Choroid plexus epithelial cell (primary cell): ENCODE measurements around the gene ATP6V0C.
A peak's percentile ranks its signal among the peaks of the same experiment; 100 is the strongest.

Experiments used
- DNase-seq: peaks from one replicate; pipeline ENCODE4 v3.0.0-alpha.2; 2010; ENCODE audit warnings: low read depth
- H3K4me3 ChIP-seq: 2 replicates; pipeline ENCODE4 v1.5.1; 2011; ENCODE audit warnings: low read depth, mild to moderate bottlenecking, control low read depth, low read length, moderate library complexity
- CTCF ChIP-seq: conservative IDR thresholded peaks from 2 replicates; pipeline ENCODE4 v1.5.1; 2011; ENCODE audit warnings: low read depth, mild to moderate bottlenecking, control low read depth, inconsistent platforms, low read length, moderate library complexity

Gene ATP6V0C

DNA sequence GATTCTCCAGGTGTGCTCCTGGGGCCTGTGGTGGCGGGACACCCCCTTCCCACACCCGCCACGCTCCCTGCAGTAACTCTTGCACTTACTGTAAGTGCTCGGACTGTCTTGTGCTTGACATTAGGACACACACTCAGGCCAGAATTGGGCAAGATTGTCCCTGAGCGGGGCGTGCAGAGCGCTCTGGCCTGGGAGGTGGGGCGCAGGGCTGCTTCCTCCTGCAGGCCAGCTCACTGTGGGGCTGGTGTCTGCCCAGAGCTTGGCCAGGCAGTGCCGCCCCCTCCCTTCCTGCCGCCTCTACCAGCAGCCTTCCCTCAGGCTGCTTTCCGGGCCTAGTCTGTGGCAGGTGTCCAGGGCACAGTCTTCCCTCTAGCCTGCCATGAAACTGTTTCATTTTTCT, 6.1 kb upstream of the ATP6V0C start:
- no peak for TF ChIP-seq CTCF
- H3K4me3 ChIP-seq: no peak overlapping the region
- no peak for DNase-seq

GRCh38 chr16:2508722-2509400, 4.9 kb upstream of the ATP6V0C start:
- no peak overlapping the region for H3K4me3 ChIP-seq
- no peak for DNase-seq
- no peak for TF ChIP-seq CTCF

- TF ChIP-seq CTCF: no peak
- peak; percentile 70 for DNase-seq
- H3K4me3 ChIP-seq: peak overlapping the region; percentile 9
These were observed 2.5 kb upstream of the ATP6V0C start for GRCh38 chr16:2511128-2511800.

- no peak overlapping the region for H3K4me3 ChIP-seq
- TF ChIP-seq CTCF: no peak
- no peak for DNase-seq
These were observed 1.6 kb upstream of the ATP6V0C start for GRCh38 chr16:2511996-2512734.

GRCh38 chr16:2512735-2513404, 882 bp upstream of the ATP6V0C start:
- DNase-seq: no peak
- no peak for TF ChIP-seq CTCF
- H3K4me3 ChIP-seq: peak overlapping the region; percentile 85

DNA sequence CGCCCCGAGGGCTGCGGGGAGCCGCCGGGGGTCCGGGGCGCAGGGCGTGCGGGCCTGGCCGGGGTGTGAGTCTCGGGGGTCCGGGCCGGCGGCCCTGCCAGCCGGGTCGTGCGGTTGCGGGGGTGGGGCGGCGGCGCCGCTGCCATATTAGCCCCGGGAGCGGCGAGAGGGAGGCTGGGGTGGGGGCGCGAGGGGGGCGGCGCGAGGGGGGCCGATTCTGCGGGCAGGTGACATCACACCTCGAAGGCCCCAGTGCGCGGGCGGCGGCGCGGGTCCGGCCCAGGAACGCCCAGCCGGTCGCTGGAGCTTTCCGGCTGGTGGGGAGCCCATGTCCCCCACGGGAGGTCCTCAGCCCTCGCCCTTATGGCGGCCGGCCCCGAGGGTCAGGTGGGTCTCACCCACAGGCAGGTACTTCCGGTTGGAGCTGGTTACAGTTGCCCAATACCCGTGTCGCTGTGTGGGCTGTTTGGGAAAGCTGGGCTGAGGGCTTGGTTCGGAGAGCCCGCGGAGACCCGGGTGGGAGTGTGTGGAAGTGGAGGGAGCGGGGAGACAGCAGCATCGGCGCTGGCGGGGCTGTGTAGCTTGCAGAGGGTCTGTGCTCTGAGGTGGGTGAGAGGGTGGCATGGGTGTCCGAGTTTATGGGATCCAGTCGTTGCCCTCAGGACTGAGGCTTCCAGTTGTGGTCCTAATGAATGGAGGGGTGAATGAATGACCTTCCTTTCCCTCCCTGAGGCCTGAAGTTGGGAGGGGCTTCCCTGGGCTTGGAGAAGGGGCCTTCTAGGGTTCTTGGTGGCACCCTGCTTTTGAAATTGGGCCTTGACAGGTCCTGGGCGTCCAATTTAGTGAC, 804 bp downstream of the ATP6V0C start:
- no peak for DNase-seq
- TF ChIP-seq CTCF: no peak
- peak overlapping the region; percentile 85 for H3K4me3 ChIP-seq
